DMS79 (cell line): ENCODE data around the gene HMCN1.
A peak's percentile ranks its signal among the peaks of the same experiment; 100 is the strongest.

Experiments used
- DNase-seq: peaks from one replicate; lab custom pipeline; 2025; lab: John Stamatoyannopoulos, UW

The HMCN1 gene

DNA sequence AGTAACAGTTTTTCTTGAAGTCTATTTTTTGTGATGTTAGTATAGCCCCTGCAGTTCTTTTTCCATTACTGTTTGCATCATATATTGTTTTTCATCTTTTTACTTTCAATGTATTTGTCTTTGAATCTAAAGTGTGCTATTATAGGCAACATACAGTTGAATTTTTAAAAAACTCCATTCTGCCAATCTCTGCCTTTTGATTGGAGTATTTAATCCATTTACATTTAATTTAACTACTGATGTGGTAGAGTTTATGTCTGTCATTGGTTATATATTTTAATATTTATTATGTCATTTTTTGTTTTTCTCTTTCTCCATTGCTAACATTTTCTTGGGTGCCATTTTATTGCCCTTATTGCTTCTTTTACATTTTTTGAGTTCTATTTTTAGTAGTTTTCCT lies 296.3 kb downstream of the HMCN1 start:
- no peak for DNase-seq

DNA sequence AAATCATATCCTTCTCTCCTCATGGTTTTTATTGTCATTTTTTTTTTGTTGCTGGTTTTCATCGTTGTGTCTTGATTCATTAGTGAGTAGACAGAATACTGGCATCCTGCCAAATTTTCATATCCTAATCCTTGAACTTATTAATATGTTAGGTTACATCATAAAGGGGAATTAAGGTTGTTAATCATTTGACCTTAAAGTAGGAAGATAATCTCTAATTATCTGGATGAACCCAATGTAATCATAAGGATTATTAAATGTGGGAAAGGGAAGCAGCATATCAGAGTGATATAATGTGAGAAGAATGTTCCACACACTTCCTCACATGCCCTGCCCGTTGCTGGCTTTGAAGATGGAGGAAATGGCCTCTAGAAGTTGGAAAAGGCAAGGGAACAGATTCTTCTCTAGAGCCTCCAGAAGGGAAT lies 299.7 kb downstream of the HMCN1 start:
- DNase-seq = no peak

DNA sequence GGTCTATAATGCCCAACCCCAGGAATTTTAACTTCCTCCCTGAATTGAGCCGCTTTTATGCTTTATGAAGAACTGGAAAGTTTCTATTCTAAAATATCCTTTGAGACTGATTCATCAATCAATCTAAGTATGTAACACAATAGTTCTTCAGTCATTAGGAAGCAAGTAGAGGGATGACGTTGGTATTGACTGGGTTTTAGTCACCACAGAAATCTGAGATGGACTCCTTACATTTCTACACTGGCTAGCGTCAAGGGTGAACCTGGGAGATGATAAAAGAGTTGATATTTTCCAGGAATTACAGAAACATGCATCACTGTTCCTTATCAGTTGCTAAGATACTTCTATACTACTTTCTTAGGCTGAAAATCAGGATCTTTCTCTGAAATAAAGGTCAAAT lies 308.0 kb downstream of the HMCN1 start:
- no peak for DNase-seq

DNA sequence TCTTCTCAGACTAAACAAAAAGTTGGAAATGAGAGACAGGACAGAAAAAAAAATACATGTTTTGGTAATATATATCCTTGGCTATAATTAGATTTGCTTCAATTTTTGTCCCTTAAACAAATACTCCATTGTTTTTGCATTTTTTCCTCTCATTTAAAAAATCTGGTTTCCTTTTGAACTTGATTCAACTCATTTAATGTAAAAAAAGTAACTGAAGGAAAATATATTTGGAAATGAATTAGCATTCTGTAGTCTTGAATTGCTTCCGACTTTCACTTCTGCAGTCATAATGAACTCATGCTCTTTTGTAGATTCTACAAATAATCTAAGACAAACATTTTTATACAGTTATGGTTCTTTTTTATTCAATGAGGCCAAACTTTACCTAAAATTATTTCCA lies 309.1 kb downstream of the HMCN1 start:
- DNase-seq = no peak

GRCh38 chr1:186044079-186044685 lies 310.0 kb downstream of the HMCN1 start:
- DNase-seq = no peak

GRCh38 chr1:186046437-186047211 lies 312.4 kb downstream of the HMCN1 start:
- DNase-seq = no peak

GRCh38 chr1:186050360-186050759 lies 316.2 kb downstream of the HMCN1 start:
- no peak for DNase-seq

- no peak for DNase-seq
These were observed 319.8 kb downstream of the HMCN1 start for GRCh38 chr1:186054003-186054402.

GRCh38 chr1:186054932-186055331 lies 320.7 kb downstream of the HMCN1 start:
- no peak for DNase-seq

- no peak for DNase-seq
These were observed 321.7 kb downstream of the HMCN1 start for GRCh38 chr1:186055846-186056245.

DNA sequence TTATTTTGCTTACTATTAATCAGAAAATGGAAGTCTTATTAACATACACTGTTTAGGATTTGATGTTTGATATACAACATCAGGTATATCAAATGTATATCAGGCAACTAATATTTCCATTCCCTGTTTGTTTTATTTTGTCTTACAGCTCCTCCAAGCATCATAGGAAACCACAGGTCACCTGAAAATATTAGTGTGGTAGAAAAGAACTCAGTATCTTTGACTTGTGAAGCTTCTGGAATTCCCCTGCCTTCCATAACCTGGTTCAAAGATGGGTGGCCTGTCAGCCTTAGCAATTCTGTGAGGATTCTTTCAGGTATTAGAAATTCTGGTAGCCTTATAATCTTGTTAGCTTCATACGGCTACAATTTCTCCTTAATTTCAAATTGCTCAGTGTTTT lies 322.9 kb downstream of the HMCN1 start:
- no peak for DNase-seq

DNA sequence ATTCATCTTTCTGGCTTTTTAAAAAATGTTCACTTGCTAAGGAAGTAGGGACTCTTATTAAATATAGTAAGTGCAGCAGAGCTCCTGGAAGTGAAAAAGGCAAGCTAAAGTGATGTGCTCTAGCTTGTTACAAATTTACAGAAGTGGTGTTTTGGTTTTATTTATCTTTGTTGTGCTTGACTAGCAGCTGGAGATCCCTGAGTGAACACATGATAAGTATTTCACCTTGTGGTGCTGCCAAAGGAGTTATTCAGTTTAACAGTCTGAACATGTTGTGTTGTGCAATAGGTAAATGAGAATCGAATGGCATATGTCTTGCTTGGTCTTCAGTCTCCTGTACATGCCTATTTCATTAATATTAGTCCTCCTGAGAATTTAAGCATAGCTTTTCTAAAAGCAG lies 325.1 kb downstream of the HMCN1 start:
- DNase-seq = peak; percentile 69

DNA sequence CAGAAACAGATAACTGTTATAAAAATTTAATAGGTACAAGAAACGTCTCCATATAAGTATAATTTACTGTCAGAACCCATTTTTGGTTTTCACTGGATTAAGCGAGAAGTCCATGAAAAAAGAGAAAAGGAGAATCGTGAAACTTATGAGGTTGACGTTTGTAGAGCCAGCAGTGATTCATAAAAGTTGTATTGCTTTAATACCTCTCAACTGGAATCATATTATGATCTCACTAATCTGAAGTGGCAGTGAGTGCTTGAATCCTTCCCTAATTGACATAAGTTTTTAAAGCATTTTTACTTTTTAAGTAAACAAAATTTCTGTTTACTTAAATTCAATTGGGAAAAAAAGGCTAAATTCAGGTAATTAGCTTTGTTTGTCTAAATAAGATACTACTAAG lies 325.6 kb downstream of the HMCN1 start:
- peak; percentile 2 for DNase-seq

DNA sequence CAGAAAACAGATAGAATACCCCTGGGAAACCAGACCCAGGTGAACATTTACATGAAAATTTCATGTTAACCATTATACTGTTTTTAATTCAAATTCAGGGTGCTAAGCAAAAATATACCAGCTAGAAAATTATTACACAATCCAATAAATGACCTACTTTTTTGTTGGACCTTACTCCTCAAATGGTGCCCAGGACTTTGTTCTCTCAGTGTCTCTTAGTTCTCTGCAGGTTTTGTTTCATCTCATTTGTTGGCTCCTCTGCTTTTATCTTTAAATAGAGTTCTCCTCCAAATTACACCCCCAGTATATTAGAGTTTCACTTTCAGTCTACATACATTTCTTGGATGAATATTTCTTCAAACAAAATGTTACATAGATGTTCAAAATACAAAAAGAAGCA lies 326.0 kb downstream of the HMCN1 start:
- DNase-seq = no peak

DNA sequence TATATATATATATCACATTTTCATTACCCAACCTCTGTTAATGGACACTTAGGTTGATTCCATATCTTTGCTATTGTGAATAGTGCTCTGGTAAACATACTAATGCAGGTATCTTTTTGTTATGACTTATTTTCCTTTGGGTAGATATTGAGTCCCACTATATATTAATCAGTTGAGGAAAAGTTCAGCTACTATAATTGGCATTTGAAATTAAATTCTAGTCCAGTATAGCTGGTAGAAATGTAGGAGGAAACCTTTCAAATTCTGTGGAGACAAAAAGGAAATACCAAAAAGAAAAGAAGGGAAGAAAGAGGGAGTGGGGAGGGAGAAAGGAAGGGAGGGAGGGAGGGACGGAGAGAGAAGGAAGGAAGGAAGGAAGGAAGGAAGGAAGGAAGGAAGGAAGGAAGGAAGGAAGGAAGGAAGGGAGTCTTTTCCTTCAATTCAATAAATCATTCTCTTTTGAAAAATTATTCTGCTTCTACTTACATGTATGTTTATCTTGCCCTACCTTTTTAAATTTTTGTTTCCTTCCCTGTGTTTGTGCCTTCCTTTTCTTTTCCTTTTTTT lies 329.0 kb downstream of the HMCN1 start:
- no peak for DNase-seq

- no peak for DNase-seq
These were observed 332.2 kb downstream of the HMCN1 start for GRCh38 chr1:186066411-186066810.

DNA sequence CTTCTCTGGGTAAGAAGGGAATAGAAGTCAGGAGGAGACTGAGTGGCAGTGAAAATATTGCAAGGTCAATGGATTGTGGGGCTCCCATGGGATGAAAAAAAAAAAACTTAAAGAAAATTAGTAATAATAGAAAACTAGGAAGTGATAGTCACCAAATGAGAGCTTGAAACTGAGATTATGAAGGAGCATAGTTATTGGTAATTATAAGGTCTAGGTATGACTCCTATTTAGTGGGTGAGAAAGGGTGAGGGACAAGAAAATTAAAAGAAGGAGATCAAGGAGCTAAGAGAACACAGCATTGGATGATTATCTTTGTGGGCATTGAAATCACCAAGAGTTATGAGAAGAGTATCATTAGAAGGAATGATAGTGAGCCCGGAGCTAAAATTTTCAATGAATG lies 339.5 kb downstream of the HMCN1 start:
- DNase-seq = no peak

DNA sequence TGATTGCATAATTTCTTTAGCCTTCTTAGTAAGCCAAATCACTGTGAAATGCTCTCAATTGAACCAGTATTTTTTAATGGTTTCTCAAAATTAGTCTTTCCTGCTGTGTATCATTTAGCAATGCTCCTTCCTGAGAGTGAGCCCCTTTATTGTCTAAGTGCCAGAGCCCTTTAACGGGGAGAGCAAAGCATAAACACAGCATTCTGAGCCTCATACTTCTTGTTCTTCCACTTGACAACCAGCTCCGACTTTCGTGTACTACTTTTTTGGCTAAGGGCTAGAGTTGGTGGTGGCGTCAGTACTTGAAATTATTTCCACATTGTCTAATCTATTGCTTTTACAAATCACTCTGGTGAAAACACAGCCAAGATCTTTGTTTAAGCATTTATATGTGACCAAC lies 341.8 kb downstream of the HMCN1 start:
- no peak for DNase-seq

DNA sequence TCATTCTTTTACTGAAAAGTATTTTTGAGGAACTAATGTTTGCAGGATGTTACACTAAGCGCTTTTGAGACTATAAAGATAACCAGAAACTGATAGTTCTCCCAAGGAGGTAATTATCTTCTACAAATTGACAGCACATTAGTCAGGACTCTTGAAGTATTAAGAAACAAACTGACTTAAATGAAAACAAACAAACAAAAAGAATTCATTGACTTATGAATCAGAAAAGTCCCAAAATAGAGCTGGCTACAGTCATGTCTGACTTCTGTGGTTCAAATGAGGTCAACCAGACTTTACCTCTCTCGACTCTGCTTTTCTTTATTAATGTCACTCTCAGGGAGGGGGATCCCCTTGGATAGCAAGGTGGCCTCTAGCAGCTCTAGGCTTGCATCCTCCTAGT lies 344.1 kb downstream of the HMCN1 start:
- no peak for DNase-seq

GRCh38 chr1:186079084-186079684 lies 345.0 kb downstream of the HMCN1 start:
- no peak for DNase-seq

GRCh38 chr1:186082235-186082937 lies 348.2 kb downstream of the HMCN1 start:
- peak; percentile 94 for DNase-seq

DNA sequence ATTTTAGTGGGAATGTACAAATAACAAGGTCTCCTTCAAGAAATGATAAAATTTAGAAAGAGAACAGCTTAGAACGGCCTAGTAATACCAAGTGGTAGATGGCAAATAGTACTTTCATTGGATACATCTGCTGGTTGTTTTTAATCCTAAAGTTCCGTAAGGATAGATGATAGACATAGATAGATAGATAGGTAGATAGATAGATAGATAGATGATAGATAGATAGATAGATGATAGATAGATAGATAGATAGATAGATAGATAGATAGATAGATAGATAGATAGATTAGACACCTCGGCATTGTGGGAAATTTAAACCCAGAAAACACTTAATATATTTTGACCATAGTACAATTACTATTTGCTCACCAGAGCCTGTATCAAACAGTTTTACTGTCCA lies 352.4 kb downstream of the HMCN1 start:
- no peak for DNase-seq

- DNase-seq = no peak
These were observed 355.7 kb downstream of the HMCN1 start for GRCh38 chr1:186089940-186090339.
